Muscle of arm (tissue), 14 donors: ENCODE results near the gene TMEM62. TPM values are rescaled to one million over a fixed set of nuclear protein-coding genes. Genes with fewer than 3 reads are reported as not detected.

Experiments
- DNase-seq: peaks from one replicate; pipeline ENCODE4 v3.0.0-alpha.2; 2013
- long read RNA-seq, 11 donors: transcript quantifications; one replicate each; lab custom pipeline, GENCODE V29; 2026
- polyA plus RNA-seq, 12 donors: library from polyadenylated mRNA; unstranded; fragments of 120-200 nt; gene quantifications; one replicate each; pipeline ENCODE4 v1.2.1, GENCODE V29; 2013; ENCODE audit not compliant: insufficient read length in 12 of 12

Gene TMEM62
- polyA plus RNA-seq: 10 to 100 TPM in 3 of 12 donors, 1 to 10 TPM in 8, not detected in 1; 6.2 to 14.1 (median 8.7) TPM
- long read RNA-seq, donor 1, partial matches to known transcripts: 0 of 3 reads
- long read RNA-seq, donor 1, other reads (novel, unspliced or antisense): 0 of 3 reads
- long read RNA-seq, donor 2, partial matches to known transcripts: 0 of 2 reads
- long read RNA-seq, donor 2, other reads (novel, unspliced or antisense): 0 of 2 reads
- long read RNA-seq, donor 3, partial matches to known transcripts: 0 of 3 reads
- long read RNA-seq, donor 3, other reads (novel, unspliced or antisense): 0 of 3 reads
- long read RNA-seq, donor 4: 0 reads
- long read RNA-seq, donor 5, partial matches to known transcripts: 12 of 14 reads
- long read RNA-seq, donor 5, other reads (novel, unspliced or antisense): 0 of 14 reads
- long read RNA-seq, donor 6: 0 reads
- long read RNA-seq, donor 7: 0 reads
- long read RNA-seq, donor 8, partial matches to known transcripts: 0 of 3 reads
- long read RNA-seq, donor 8, other reads (novel, unspliced or antisense): 0 of 3 reads
- long read RNA-seq, donor 9: 0 reads
- long read RNA-seq, donor 10: 0 reads
- long read RNA-seq, donor 11, partial matches to known transcripts: 0 of 1 reads
- long read RNA-seq, donor 11, other reads (novel, unspliced or antisense): 0 of 1 reads

DNA sequence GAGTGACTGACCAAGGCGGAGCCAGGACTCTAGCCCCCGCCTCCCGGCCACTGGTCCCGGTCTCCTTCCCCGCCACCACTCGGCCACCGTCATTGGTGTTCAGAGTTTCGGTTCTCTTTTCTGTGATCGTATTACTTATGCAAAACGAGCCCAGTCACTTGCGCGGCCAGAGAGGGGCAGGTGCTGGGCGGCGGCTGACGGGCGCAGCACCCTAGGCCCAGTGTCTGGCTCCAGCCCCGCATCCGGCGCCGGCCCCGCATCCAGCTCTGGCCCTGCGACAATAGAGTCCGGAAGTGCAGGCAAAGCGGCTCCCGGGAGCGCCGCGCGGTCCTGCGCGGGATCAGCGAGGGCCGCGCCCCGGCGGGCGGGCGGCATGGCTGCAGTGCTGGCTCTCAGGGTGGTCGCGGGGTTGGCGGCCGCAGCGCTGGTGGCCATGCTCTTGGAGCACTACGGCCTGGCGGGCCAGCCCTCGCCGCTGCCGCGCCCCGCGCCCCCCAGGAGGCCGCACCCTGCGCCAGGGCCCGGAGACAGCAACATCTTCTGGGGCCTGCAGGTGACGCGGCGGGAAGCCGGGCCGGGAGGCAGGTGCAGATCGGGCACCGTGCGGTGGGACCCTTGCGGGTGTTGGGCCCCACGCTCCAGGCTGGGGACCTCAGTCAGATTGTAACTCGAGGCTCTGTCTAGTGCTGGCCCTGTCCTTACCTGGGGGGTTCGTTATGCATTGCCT is at the start of gene TMEM62:
Gene TMEM62, plus strand, starts transcription at position 157 of the 727 bp plus-strand sequence. Its CDS starts 217 bp downstream, at position 374.
- DNase-seq: peak; percentile 59

- no peak for DNase-seq
Observed at GRCh38 chr15:43085921-43086320, 47.5 kb upstream of the TMEM62 start.

GRCh38 chr15:43086551-43086950 is 46.8 kb upstream of the TMEM62 start:
- DNase-seq: no peak

- no peak for DNase-seq
Observed at GRCh38 chr15:43091859-43092258, 41.5 kb upstream of the TMEM62 start.

DNA sequence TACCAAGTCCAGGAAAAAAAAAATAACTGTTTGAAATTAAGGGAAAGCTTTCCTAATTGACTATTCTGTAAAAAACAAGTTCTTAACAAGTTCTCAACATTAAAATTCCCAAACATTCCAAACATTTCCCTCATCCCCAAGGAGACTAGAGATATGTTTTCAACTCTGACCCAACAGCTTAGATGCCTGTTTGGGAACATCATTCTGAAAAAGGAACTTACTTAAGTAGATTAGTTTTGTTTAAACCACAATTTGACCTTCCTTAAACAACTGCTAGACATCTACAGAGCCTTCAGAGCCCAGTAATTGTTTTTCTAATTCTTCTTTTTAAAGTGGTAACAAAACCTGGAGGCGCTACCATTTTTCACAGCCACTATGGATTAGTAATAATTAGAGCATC is 40.4 kb upstream of the TMEM62 start:
- DNase-seq: no peak

GRCh38 chr15:43094416-43095030 is 38.9 kb upstream of the TMEM62 start:
- no peak for DNase-seq

DNA sequence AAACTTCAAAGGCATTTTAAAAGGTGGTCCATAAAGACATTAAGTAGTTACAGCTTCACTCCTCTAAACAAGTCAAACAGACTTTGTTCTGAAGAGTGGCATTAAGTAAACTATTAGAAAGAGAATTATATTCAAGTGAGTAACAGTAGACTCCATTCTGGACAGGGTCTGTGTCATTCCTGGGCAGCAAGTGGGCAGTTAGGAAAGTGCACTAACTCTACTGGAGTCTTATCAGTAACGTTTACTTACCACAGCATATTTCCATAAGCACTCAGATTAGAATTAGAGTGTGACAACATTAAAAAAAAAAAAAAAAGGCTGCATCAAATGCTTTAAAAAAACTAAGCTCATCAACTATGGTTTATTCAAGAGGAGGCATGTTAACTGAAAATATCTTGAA is 38.1 kb upstream of the TMEM62 start:
- DNase-seq: no peak

- no peak for DNase-seq
Observed at GRCh38 chr15:43095708-43096347, 37.6 kb upstream of the TMEM62 start.

- no peak for DNase-seq
Observed at GRCh38 chr15:43096411-43096810, 37.0 kb upstream of the TMEM62 start.

- no peak for DNase-seq
Observed at GRCh38 chr15:43099105-43099845, 34.1 kb upstream of the TMEM62 start.

DNA sequence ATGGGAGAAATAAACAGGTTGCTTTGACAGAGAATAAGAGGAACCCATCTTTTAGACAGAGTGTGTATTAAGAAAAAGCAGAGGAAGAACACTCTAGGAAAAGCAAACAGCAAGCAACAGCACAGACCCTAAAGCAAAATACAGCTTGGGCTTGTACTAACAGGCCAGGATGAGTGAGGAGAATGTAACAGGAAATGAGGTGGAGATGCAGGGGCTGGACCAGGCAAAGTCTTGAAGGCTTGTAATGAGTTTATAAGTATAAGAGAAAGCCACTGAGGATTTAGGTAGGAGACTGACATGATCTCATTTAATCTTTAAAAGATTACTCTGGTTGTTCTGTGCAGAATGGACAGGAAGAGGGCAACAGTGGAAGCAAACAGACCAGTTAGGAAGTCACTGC is 32.4 kb upstream of the TMEM62 start:
- DNase-seq: no peak

GRCh38 chr15:43102187-43102586 is 31.2 kb upstream of the TMEM62 start:
- no peak for DNase-seq

DNA sequence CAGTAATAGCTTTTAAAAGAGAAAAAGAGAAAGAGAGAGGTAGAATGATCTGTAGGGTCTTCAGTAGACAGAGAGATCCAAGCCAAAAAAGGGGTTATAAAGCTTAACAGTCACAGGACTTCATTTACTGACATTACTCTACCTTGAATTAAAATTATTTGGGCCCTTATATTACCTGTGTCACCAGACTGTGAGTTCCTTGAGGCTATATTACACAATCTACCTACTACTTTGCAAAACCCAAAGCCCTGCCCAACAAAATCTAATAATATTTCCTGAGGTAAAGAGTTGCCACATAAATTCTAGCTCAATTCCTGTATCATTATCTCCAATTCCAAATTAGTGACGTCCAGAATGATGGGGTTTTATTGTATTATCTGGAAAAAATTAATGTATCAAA is 29.5 kb upstream of the TMEM62 start:
- no peak for DNase-seq

DNA sequence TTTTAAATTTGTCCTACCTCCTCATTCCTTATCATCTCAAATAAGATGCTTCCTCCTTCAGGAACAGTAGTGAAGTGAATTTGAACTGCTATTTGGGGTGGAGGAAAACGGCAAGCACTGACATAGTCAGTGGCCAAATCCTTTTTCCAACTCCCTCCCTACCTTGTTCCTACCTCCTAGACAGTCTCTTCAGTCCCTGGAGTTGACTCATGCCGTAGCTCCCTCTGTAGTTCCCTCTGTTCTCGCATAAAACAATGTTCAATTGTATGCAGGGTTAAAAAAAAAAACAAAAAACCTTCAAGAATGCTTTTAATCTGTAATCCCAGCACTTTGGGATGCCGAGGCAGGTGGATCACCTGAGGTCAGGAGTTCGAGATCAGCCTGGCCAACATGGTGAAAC is 29.0 kb upstream of the TMEM62 start:
- DNase-seq: no peak

DNA sequence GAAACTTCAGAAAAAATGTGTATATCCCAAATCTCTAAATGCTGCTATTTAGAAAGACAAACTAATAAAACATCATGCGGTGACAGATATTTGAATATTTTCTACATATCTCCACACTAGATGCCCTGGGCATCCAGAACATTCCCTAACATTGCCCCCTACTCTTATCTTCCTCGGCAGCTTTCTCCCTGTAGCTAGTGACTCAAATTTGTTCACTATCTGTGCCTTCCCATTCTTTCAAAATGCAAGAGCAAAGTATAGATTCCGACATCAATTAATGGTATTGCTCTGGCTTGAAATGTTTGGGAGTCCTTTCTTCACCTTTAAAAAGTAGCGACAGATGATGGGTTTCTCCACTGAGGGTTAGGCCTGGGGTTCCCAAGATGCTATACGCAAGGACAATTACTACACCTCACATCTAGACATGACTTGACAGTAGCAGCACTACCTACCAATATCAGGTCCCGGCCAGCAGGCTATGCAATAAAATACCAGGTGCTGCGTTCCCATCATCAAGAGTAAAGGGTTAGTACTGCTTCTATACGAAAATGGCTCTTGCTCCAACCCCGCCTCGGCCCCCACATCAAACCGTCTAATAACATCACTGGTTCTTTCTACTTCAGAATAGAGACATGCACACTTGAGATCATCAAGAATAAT is 28.2 kb upstream of the TMEM62 start:
- no peak for DNase-seq

- peak; percentile 94 for DNase-seq
Observed at GRCh38 chr15:43105778-43106485, 27.5 kb upstream of the TMEM62 start, which contains the start of gene UBR1. Gene UBR1 (minus strand): TSS chr15:43106038. CDS start chr15:43106022, 16 bp downstream.

DNA sequence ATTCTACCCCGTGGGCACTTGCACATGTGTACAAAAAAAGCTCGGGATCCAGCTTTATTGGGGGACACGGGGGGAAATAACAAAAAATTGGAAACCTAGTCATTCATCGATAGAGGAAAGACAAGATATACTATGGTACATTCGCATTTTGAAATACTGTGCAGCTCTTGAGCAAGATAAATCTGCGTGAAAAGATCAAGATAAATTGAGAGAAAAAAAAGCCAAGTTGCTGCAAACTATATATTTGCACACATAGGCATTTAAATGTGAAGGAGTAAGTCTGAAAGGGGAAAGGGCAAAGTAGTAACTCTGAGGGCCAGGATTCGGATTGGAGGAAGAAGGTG is 26.9 kb upstream of the TMEM62 start:
- no peak for DNase-seq

- DNase-seq: no peak
Observed at GRCh38 chr15:43107751-43108150, 25.6 kb upstream of the TMEM62 start.

- no peak for DNase-seq
Observed at GRCh38 chr15:43111354-43111753, 22.0 kb upstream of the TMEM62 start.

- no peak for DNase-seq
Observed at GRCh38 chr15:43118286-43118685, 15.1 kb upstream of the TMEM62 start.
